GM23338 (cell line): ENCODE results near the gene KRTAP4-9. TPM values are rescaled to one million over a fixed set of nuclear protein-coding genes. Genes with fewer than 3 reads are reported as not detected.

ENCODE experiments used
- ATAC-seq: fragments of 200-7000 bp; cut with Tn5 transposase; 3 replicates; pipeline ENCODE4 v1.9.1; 2020
- DNase-seq: peaks from one replicate; pipeline ENCODE4 v3.0.0-alpha.2; 2015; ENCODE audit warnings: low spot score
- H2AFZ ChIP-seq: fragments of 200-600 bp; sonication (generic); 2 replicates; pipeline ENCODE4 v1.8.0; 2016; ENCODE audit warnings: antibody characterized with exemption, mild to moderate bottlenecking, moderate library complexity
- H3F3A ChIP-seq: fragments of 200-600 bp; sonication (generic); replicated peaks from 2 replicates; pipeline ENCODE4 v1.8.0; 2017; ENCODE audit warnings: antibody characterized with exemption, mixed run types, low read depth
- H3K27ac ChIP-seq: fragments of 200-600 bp; sonication (generic); 2 replicates; pipeline ENCODE4 v1.6.1; 2016; ENCODE audit warnings: low read depth
- H3K27me3 ChIP-seq: fragments of 200-600 bp; sonication (generic); 2 replicates; pipeline ENCODE4 v1.8.0; 2016; ENCODE audit warnings: mild to moderate bottlenecking, mixed run types, moderate library complexity; ENCODE audit not compliant: insufficient read depth
- H3K36me3 ChIP-seq: fragments of 200-600 bp; sonication (generic); 2 replicates; pipeline ENCODE4 v1.8.0; 2016; ENCODE audit warnings: mild to moderate bottlenecking; ENCODE audit not compliant: insufficient read depth
- H3K4me1 ChIP-seq: fragments of 200-600 bp; sonication (generic); 2 replicates; pipeline ENCODE4 v1.8.0; 2016; ENCODE audit warnings: mild to moderate bottlenecking, moderate library complexity; ENCODE audit not compliant: insufficient read depth
- H3K4me2 ChIP-seq: fragments of 200-600 bp; sonication (generic); 2 replicates; pipeline ENCODE4 v1.7.1; 2017; ENCODE audit warnings: mixed run types
- H3K4me3 ChIP-seq: fragments of 200-600 bp; sonication (generic); 2 replicates; pipeline ENCODE4 v1.6.1; 2016; ENCODE audit warnings: mixed run types
- H3K79me2 ChIP-seq: fragments of 200-600 bp; sonication (generic); replicated peaks from 2 replicates; pipeline ENCODE4 v1.8.0; 2017; ENCODE audit warnings: mild to moderate bottlenecking; ENCODE audit not compliant: insufficient read depth
- H3K9me2 ChIP-seq: fragments of 200-600 bp; sonication (generic); 2 replicates; pipeline ENCODE4 v1.8.0; 2017; ENCODE audit not compliant: insufficient read depth
- H4K20me1 ChIP-seq: fragments of 200-600 bp; sonication (generic); replicated peaks from 2 replicates; pipeline ENCODE4 v1.8.0; 2017; ENCODE audit warnings: mild to moderate bottlenecking; ENCODE audit not compliant: insufficient read depth
- H3K27ac Mint-ChIP-seq: 2 replicates; pipeline ENCODE4 v1.8.0; 2020; ENCODE audit warnings: inconsistent platforms, mild to moderate bottlenecking, moderate library complexity, mixed read lengths
- H3K27me3 Mint-ChIP-seq: 3 replicates; pipeline ENCODE4 v1.8.0; 2022; ENCODE audit warnings: low read depth, mild to moderate bottlenecking, moderate library complexity, mixed read lengths, inconsistent platforms; ENCODE audit not compliant: insufficient read depth, poor library complexity
- H3K36me3 Mint-ChIP-seq: 3 replicates; pipeline ENCODE4 v1.8.0; 2021; ENCODE audit warnings: low read depth, mild to moderate bottlenecking, inconsistent platforms, moderate library complexity, mixed read lengths
- H3K4me1 Mint-ChIP-seq: 3 replicates; pipeline ENCODE4 v1.8.0; 2020; ENCODE audit warnings: mild to moderate bottlenecking, inconsistent platforms, mixed read lengths
- H3K4me3 Mint-ChIP-seq: 3 replicates; pipeline ENCODE4 v1.8.0; 2021; ENCODE audit warnings: moderate library complexity, mild to moderate bottlenecking, inconsistent platforms, mixed read lengths
- H3K9me3 Mint-ChIP-seq: 3 replicates; pipeline ENCODE4 v1.8.0; 2020; ENCODE audit warnings: moderate library complexity, mild to moderate bottlenecking, inconsistent platforms, mixed read lengths
- CREB1 ChIP-seq: fragments of 250-450 bp; sonication (Bioruptor Pico); IDR thresholded peaks from 2 replicates; pipeline ENCODE4 v1.5.0; 2020; ENCODE audit warnings: low read depth, mild to moderate bottlenecking, moderate library complexity
- EZH2 ChIP-seq: fragments of 200-600 bp; sonication (generic); IDR thresholded peaks from one replicate; pipeline ENCODE4 v1.8.0; 2017; ENCODE audit warnings: antibody characterized with exemption, mild to moderate bottlenecking, low read depth; ENCODE audit not compliant: unreplicated experiment
- EZH2phosphoT487 ChIP-seq: fragments of 200-600 bp; sonication (generic); IDR thresholded peaks from one replicate; pipeline ENCODE4 v1.8.1; 2018; ENCODE audit warnings: antibody characterized with exemption; ENCODE audit not compliant: unreplicated experiment
- JUNB ChIP-seq: IDR thresholded peaks from one replicate; pipeline ENCODE4 v1.6.1; 2016; ENCODE audit warnings: antibody characterized with exemption; ENCODE audit not compliant: unreplicated experiment
- NANOG ChIP-seq: IDR thresholded peaks from 2 replicates; pipeline ENCODE4 v1.6.1; 2016; ENCODE audit warnings: antibody characterized with exemption, borderline replicate concordance
- POLR2AphosphoS5 ChIP-seq: IDR thresholded peaks from 2 replicates; pipeline ENCODE4 v1.6.1; 2016; ENCODE audit warnings: antibody characterized with exemption, low read depth
- STAT1 ChIP-seq: IDR thresholded peaks from one replicate; pipeline ENCODE4 v1.6.1; 2016; ENCODE audit warnings: antibody characterized with exemption; ENCODE audit not compliant: unreplicated experiment
- ZNF114 ChIP-seq: fragments of 250-450 bp; sonication (Bioruptor Pico); IDR thresholded peaks from 2 replicates; pipeline ENCODE4 v1.5.0; 2020; ENCODE audit warnings: mild to moderate bottlenecking, moderate library complexity
- ZNF331 ChIP-seq: fragments of 250-450 bp; sonication (Bioruptor Pico); IDR thresholded peaks from 2 replicates; pipeline ENCODE4 v1.5.0; 2020; ENCODE audit warnings: low read depth, mild to moderate bottlenecking, moderate library complexity
- polyA plus RNA-seq: library from polyadenylated mRNA; unstranded; fragments of >200 nt; fragmentation: Nextera tagmentation; extraction: Ambion mirVana; gene quantifications from 2 replicates; pipeline ENCODE4 v1.2.1, GENCODE V29; 2016
- total RNA-seq: library from RNA; depleted of rRNA; stranded (reverse); fragments of >200 nt; shearing (Covaris generic); gene quantifications from 2 replicates; pipeline ENCODE4 v1.2.3, GENCODE V29; 2014
- TF ChIP-seq, protein P1 (sequence below): fragments of 250-450 bp; sonication (Bioruptor Pico); IDR thresholded peaks from 2 replicates; pipeline ENCODE4 v1.5.0; 2020; ENCODE audit warnings: mild to moderate bottlenecking, moderate library complexity
- TF ChIP-seq, protein P2 (sequence below), 2 experiments: fragments of 200-600 bp in 1 of 2; sonication (generic) in 1 of 2; conservative IDR thresholded peaks; 2 replicates each; pipeline versions ENCODE4 v1.5.1 to v1.6.1; 2016 to 2017; ENCODE audit warnings: antibody characterized with exemption in 2 of 2, low read depth in 2 of 2, mild to moderate bottlenecking in 2 of 2, moderate library complexity in 1 of 2
- TF ChIP-seq, protein P3 (sequence below): IDR thresholded peaks from one replicate; pipeline ENCODE4 v1.6.1; 2018; ENCODE audit warnings: antibody characterized with exemption; ENCODE audit not compliant: unreplicated experiment
- TF ChIP-seq, protein P4 (sequence below): IDR thresholded peaks from 2 replicates; pipeline ENCODE4 v1.6.1; 2016; ENCODE audit warnings: antibody characterized with exemption

The KRTAP4-9 gene
- total and polyA plus RNA-seq, 2 experiments from 2014 or later: not detected

DNA sequence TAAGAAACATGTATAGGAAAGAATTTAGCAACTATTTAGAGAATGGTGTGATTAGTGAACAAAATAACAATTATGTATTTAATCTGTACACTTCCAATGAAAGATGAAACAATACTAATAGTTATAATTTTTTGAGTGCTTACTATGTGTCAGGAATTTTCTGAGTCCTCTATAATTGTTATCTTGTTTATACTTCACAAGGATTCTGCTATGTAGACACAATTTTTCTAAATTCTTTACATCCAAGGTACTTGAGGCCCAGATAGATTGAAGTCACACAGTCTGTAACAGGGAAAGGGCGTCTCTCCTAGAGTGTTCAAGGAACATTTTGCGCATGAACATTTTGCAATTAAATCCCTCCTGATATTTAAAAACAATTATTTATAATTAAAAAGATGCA is 19.9 kb downstream of the KRTAP4-9 start:
- Mint-ChIP-seq H3K27ac (no peak overlapping the region), H3K4me3 (no peak overlapping the region), H3K36me3 (no peaks in the 10 kb centered on the region), H3K4me1 (peaks cover 9% of the 10 kb centered on the region), H3K9me3 (no peaks in the 10 kb centered on the region; the same call in 2 of the 3 replicates), H3K27me3 (peaks cover 5% of the 10 kb centered on the region)
- TF ChIP-seq STAT1 (no peak), ZNF114 (CRISPR knock-in tag) (no peak), POLR2AphosphoS5 (no peak), CREB1 (CRISPR knock-in tag) (no peak), EZH2phosphoT487 (no peak), ZNF331 (CRISPR knock-in tag) (no peak), NANOG (no peak), EZH2 (no peak), JUNB (no peak)
- TF ChIP-seq, protein P1, sequence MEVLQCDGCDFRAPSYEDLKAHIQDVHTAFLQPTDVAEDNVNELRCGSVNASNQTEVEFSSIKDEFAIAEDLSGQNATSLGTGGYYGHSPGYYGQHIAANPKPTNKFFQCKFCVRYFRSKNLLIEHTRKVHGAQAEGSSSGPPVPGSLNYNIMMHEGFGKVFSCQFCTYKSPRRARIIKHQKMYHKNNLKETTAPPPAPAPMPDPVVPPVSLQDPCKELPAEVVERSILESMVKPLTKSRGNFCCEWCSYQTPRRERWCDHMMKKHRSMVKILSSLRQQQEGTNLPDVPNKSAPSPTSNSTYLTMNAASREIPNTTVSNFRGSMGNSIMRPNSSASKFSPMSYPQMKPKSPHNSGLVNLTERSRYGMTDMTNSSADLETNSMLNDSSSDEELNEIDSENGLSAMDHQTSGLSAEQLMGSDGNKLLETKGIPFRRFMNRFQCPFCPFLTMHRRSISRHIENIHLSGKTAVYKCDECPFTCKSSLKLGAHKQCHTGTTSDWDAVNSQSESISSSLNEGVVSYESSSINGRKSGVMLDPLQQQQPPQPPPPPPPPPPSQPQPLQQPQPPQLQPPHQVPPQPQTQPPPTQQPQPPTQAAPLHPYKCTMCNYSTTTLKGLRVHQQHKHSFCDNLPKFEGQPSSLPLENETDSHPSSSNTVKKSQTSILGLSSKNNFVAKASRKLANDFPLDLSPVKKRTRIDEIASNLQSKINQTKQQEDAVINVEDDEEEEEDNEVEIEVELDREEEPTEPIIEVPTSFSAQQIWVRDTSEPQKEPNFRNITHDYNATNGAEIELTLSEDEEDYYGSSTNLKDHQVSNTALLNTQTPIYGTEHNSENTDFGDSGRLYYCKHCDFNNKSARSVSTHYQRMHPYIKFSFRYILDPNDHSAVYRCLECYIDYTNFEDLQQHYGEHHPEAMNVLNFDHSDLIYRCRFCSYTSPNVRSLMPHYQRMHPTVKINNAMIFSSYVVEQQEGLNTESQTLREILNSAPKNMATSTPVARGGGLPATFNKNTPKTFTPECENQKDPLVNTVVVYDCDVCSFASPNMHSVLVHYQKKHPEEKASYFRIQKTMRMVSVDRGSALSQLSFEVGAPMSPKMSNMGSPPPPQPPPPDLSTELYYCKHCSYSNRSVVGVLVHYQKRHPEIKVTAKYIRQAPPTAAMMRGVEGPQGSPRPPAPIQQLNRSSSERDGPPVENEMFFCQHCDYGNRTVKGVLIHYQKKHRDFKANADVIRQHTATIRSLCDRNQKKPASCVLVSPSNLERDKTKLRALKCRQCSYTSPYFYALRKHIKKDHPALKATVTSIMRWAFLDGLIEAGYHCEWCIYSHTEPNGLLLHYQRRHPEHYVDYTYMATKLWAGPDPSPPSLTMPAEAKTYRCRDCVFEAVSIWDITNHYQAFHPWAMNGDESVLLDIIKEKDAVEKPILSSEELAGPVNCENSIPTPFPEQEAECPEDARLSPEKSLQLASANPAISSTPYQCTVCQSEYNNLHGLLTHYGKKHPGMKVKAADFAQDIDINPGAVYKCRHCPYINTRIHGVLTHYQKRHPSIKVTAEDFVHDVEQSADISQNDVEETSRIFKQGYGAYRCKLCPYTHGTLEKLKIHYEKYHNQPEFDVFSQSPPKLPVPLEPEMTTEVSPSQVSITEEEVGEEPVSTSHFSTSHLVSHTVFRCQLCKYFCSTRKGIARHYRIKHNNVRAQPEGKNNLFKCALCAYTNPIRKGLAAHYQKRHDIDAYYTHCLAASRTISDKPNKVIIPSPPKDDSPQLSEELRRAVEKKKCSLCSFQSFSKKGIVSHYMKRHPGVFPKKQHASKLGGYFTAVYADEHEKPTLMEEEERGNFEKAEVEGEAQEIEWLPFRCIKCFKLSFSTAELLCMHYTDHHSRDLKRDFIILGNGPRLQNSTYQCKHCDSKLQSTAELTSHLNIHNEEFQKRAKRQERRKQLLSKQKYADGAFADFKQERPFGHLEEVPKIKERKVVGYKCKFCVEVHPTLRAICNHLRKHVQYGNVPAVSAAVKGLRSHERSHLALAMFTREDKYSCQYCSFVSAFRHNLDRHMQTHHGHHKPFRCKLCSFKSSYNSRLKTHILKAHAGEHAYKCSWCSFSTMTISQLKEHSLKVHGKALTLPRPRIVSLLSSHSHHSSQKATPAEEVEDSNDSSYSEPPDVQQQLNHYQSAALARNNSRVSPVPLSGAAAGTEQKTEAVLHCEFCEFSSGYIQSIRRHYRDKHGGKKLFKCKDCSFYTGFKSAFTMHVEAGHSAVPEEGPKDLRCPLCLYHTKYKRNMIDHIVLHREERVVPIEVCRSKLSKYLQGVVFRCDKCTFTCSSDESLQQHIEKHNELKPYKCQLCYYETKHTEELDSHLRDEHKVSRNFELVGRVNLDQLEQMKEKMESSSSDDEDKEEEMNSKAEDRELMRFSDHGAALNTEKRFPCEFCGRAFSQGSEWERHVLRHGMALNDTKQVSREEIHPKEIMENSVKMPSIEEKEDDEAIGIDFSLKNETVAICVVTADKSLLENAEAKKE (CRISPR knock-in tag): no peak
- TF ChIP-seq, protein P2, sequence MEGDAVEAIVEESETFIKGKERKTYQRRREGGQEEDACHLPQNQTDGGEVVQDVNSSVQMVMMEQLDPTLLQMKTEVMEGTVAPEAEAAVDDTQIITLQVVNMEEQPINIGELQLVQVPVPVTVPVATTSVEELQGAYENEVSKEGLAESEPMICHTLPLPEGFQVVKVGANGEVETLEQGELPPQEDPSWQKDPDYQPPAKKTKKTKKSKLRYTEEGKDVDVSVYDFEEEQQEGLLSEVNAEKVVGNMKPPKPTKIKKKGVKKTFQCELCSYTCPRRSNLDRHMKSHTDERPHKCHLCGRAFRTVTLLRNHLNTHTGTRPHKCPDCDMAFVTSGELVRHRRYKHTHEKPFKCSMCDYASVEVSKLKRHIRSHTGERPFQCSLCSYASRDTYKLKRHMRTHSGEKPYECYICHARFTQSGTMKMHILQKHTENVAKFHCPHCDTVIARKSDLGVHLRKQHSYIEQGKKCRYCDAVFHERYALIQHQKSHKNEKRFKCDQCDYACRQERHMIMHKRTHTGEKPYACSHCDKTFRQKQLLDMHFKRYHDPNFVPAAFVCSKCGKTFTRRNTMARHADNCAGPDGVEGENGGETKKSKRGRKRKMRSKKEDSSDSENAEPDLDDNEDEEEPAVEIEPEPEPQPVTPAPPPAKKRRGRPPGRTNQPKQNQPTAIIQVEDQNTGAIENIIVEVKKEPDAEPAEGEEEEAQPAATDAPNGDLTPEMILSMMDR (conservative IDR thresholded peaks at IDR 0.05; ENCODE audit: low read depth in 2 of 2): no peak
- TF ChIP-seq, protein P3, sequence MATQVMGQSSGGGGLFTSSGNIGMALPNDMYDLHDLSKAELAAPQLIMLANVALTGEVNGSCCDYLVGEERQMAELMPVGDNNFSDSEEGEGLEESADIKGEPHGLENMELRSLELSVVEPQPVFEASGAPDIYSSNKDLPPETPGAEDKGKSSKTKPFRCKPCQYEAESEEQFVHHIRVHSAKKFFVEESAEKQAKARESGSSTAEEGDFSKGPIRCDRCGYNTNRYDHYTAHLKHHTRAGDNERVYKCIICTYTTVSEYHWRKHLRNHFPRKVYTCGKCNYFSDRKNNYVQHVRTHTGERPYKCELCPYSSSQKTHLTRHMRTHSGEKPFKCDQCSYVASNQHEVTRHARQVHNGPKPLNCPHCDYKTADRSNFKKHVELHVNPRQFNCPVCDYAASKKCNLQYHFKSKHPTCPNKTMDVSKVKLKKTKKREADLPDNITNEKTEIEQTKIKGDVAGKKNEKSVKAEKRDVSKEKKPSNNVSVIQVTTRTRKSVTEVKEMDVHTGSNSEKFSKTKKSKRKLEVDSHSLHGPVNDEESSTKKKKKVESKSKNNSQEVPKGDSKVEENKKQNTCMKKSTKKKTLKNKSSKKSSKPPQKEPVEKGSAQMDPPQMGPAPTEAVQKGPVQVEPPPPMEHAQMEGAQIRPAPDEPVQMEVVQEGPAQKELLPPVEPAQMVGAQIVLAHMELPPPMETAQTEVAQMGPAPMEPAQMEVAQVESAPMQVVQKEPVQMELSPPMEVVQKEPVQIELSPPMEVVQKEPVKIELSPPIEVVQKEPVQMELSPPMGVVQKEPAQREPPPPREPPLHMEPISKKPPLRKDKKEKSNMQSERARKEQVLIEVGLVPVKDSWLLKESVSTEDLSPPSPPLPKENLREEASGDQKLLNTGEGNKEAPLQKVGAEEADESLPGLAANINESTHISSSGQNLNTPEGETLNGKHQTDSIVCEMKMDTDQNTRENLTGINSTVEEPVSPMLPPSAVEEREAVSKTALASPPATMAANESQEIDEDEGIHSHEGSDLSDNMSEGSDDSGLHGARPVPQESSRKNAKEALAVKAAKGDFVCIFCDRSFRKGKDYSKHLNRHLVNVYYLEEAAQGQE: no peak
- TF ChIP-seq, protein P4, sequence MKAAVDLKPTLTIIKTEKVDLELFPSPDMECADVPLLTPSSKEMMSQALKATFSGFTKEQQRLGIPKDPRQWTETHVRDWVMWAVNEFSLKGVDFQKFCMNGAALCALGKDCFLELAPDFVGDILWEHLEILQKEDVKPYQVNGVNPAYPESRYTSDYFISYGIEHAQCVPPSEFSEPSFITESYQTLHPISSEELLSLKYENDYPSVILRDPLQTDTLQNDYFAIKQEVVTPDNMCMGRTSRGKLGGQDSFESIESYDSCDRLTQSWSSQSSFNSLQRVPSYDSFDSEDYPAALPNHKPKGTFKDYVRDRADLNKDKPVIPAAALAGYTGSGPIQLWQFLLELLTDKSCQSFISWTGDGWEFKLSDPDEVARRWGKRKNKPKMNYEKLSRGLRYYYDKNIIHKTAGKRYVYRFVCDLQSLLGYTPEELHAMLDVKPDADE: no peak
- Histone ChIP-seq H3K27ac (no peak overlapping the region), H3K9me2 (no peaks in the 10 kb centered on the region), H4K20me1 (no peaks in the 10 kb centered on the region), H3K4me1 (no peaks in the 10 kb centered on the region), H3K36me3 (no peaks in the 10 kb centered on the region; the same call in 1 of the 2 replicates), H3K4me2 (no peak overlapping the region), H3K27me3 (no peaks in the 10 kb centered on the region), H3F3A (no peaks in the 10 kb centered on the region), H2AFZ (no peak overlapping the region), H3K79me2 (no peaks in the 10 kb centered on the region), H3K4me3 (no peak overlapping the region)
- DNase-seq (no peak), ATAC-seq (no peak)
